ENCODE data around the gene ODF4.

DNA sequence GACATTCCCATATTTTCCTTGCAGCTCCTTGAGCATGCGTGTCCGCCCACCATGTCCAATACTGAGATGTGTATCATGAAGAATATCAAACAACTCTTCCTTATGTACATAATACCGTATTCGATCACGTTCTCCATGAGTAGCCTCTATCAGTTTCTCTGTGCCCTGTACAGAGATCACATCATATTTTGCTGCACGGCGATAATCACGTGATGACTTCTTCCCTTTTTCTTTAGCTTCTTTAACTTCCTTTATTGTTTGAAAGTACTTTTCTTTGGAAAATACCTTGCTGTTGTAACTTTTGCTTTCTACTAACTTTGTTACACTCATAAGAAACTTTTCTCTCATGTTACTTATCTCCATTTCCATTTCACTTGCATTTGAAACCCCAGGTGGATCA is 30.3 kb downstream of the ODF4 start:
- no peak for TF ChIP-seq POLR2A (IDR thresholded peaks at IDR 0.05; ENCODE audit: low read length)
- no peak for TF ChIP-seq GATA1 (IDR thresholded peaks at IDR 0.05; ENCODE audit: low read depth, low read length)
